K562 (cell line): ENCODE measurements around the gene ATE1. TPM values are rescaled to one million over a fixed set of nuclear protein-coding genes. Genes with fewer than 3 reads are reported as not detected.

ENCODE experiments used
- ATAC-seq: fragments of 200-7000 bp; cut with Tn5 transposase; 3 replicates; pipeline ENCODE4 v1.9.1; 2020; ENCODE audit warnings: moderate library complexity
- BruUV-seq: library from RNA; stranded (reverse); fragments of 400-500 nt; replicated peaks from 2 replicates; lab custom pipeline; 2021; lab: Mats Ljungman, UMichigan
- CTCF ChIA-PET: fragments of 300-600 bp; formaldehyde crosslinking; extraction: SDS; loops from one replicate; lab custom pipeline; 2021; ENCODE audit warnings: low intra/inter-chr PET ratio; lab: Yijun Ruan, JAX
- POLR2A ChIA-PET: fragments of 300-600, 350-650 bp; sonication (Branson Sonifier 250); formaldehyde crosslinking; extraction: SDS; loops from one replicate; lab custom pipeline; 2021; ENCODE audit warnings: antibody characterized with exemption, inconsistent platforms; lab: Yijun Ruan, JAX
- DNase-seq, 4 experiments: peaks; one replicate each; pipeline versions ENCODE4 v3.0.0 to v3.0.0-alpha.2; 2011 to 2018; ENCODE audit warnings: low spot score in 3 of 4, mixed read lengths in 3 of 4; ENCODE audit errors: extremely low read depth in 1 of 4
- FAIRE-seq: peaks from 2 replicates; lab custom pipeline; 2011; peaks lifted over from hg19 to GRCh38; lab: Jason Lieb, UNC
- H2AFZ ChIP-seq: 2 replicates; pipeline ENCODE4 v1.6.0; 2011; ENCODE audit warnings: low read depth, low read length, control low read depth, inconsistent platforms
- H3K27ac ChIP-seq: fragments of 200-600 bp; 3 replicates; pipeline ENCODE4 v1.8.0; 2011; ENCODE audit warnings: low read depth, mild to moderate bottlenecking, control low read depth, inconsistent platforms, low read length, moderate library complexity, mixed read lengths; ENCODE audit errors: extremely low read depth
- H3K27me3 ChIP-seq, 2 experiments: fragments of 300-600 bp in 1 of 2; 2 replicates in 1 of 2; 3 replicates in 1 of 2; pipeline versions ENCODE4 v1.6.0 to v1.8.0; 2011; ENCODE audit warnings: inconsistent platforms in 2 of 2, low read length in 2 of 2, mild to moderate bottlenecking in 1 of 2, mixed read lengths in 1 of 2, moderate library complexity in 1 of 2; ENCODE audit not compliant: control insufficient read depth in 2 of 2, insufficient read depth in 2 of 2
- H3K36me3 ChIP-seq: fragments of 300-600 bp; 3 replicates; pipeline ENCODE4 v1.8.0; 2011; ENCODE audit warnings: mild to moderate bottlenecking, low read length, inconsistent platforms; ENCODE audit not compliant: control insufficient read depth, insufficient read depth
- H3K4me1 ChIP-seq, 2 experiments: fragments of 200-600 bp in 1 of 2; replicated peaks in 1 of 2; 2 replicates in 1 of 2; 3 replicates in 1 of 2; pipeline versions ENCODE4 v1.5.1 to v1.8.0; 2011; ENCODE audit warnings: inconsistent platforms in 2 of 2, low read length in 2 of 2, mild to moderate bottlenecking in 1 of 2, mixed read lengths in 1 of 2, moderate library complexity in 1 of 2; ENCODE audit not compliant: control insufficient read depth in 2 of 2, insufficient read depth in 2 of 2
- H3K4me2 ChIP-seq: 2 replicates; pipeline ENCODE4 v1.6.1; 2011; ENCODE audit warnings: low read length, control low read depth, inconsistent platforms, mixed read lengths; ENCODE audit not compliant: insufficient read depth
- H3K4me3 ChIP-seq: fragments of 200-600 bp; sonication (generic), shearing (Covaris generic); 2 replicates; pipeline ENCODE4 v1.5.1; 2016; ENCODE audit warnings: control low read depth, inconsistent platforms
- H3K79me2 ChIP-seq: fragments of 200-600 bp; 3 replicates; pipeline ENCODE4 v1.8.0; 2011; ENCODE audit warnings: low read length, inconsistent platforms; ENCODE audit not compliant: control insufficient read depth, insufficient read depth
- H3K9ac ChIP-seq, 2 experiments: 2 replicates each; pipeline versions ENCODE4 v1.6.0 to v1.6.1; 2011; ENCODE audit warnings: low read depth in 2 of 2, low read length in 2 of 2, control low read depth in 1 of 2, inconsistent platforms in 1 of 2, mild to moderate bottlenecking in 1 of 2, mixed read lengths in 1 of 2; ENCODE audit not compliant: insufficient read depth in 1 of 2
- H3K9me1 ChIP-seq: one replicate; pipeline ENCODE4 v1.6.0; 2011; ENCODE audit warnings: inconsistent platforms, mild to moderate bottlenecking, low read length, moderate library complexity; ENCODE audit not compliant: control insufficient read depth, insufficient read depth
- H3K9me3 ChIP-seq: replicated peaks from 2 replicates; pipeline ENCODE4 v1.5.1; 2011; ENCODE audit warnings: low read depth, low read length, inconsistent platforms; ENCODE audit not compliant: control insufficient read depth, insufficient read depth
- H4K20me1 ChIP-seq: replicated peaks from 2 replicates; pipeline ENCODE4 v1.6.1; 2011; ENCODE audit warnings: low read length, inconsistent platforms, mixed read lengths; ENCODE audit not compliant: control insufficient read depth, insufficient read depth
- CBX8 ChIP-seq: fragments of 200-600 bp; sonication (generic); IDR thresholded peaks from 2 replicates; pipeline ENCODE4 v1.6.1; 2012; ENCODE audit warnings: borderline replicate concordance, mixed run types, low read depth, mild to moderate bottlenecking, moderate library complexity, mixed read lengths, low read length, control low read depth, inconsistent platforms; ENCODE audit not compliant: poor library complexity, severe bottlenecking; ENCODE audit errors: extremely low read depth
- CC2D1A ChIP-seq: fragments of 450-650 bp; IDR thresholded peaks from 2 replicates; pipeline ENCODE4 v1.6.1; 2017; ENCODE audit warnings: mild to moderate bottlenecking
- CREB3L1 ChIP-seq: fragments of 450-650 bp; IDR thresholded peaks from 2 replicates; pipeline ENCODE4 v1.6.1; 2014; ENCODE audit warnings: low read depth, mild to moderate bottlenecking, moderate library complexity, borderline replicate concordance
- E2F3 ChIP-seq: fragments of 250-450 bp; sonication (Bioruptor Pico); IDR thresholded peaks from 2 replicates; pipeline ENCODE4 v1.4.0; 2020; ENCODE audit warnings: mild to moderate bottlenecking
- ILK ChIP-seq: fragments of 450-650 bp; IDR thresholded peaks from 2 replicates; pipeline ENCODE4 v1.6.1; 2016; ENCODE audit warnings: missing genetic modification characterization, low read depth, mild to moderate bottlenecking, missing compliant biosample characterization, moderate library complexity, borderline replicate concordance
- NFATC3 ChIP-seq: fragments of 450-650 bp; IDR thresholded peaks from 2 replicates; pipeline ENCODE4 v1.6.1; 2017; ENCODE audit warnings: mild to moderate bottlenecking
- RHOXF2B ChIP-seq: fragments of 250-450 bp; sonication (Bioruptor Pico); conservative IDR thresholded peaks from 2 replicates; pipeline ENCODE4 v1.5.1; 2021
- SMAD3 ChIP-seq: fragments of 450-650 bp; formaldehyde crosslinking; conservative IDR thresholded peaks from 2 replicates; pipeline ENCODE4 v1.4.0; 2020; ENCODE audit warnings: mild to moderate bottlenecking
- SMARCB1 ChIP-seq: IDR thresholded peaks from 2 replicates; pipeline ENCODE4 v1.6.1; 2011; ENCODE audit warnings: improper control_type of control experiment, low read depth; ENCODE audit not compliant: insufficient read length
- SPI1 ChIP-seq: IDR thresholded peaks from 2 replicates; pipeline ENCODE4 v1.6.1; 2011; ENCODE audit warnings: low read depth, low read length, control low read depth, borderline replicate concordance
- SREBF1 ChIP-seq: fragments of 150-350 bp; IDR thresholded peaks from 2 replicates; pipeline ENCODE4 v1.6.1; 2014; ENCODE audit warnings: antibody characterized with exemption, low read depth, low read length, borderline replicate concordance
- ZNF561 ChIP-seq: fragments of 450-650 bp; formaldehyde crosslinking; conservative IDR thresholded peaks from 2 replicates; pipeline ENCODE4 v1.4.0; 2020; ENCODE audit warnings: mild to moderate bottlenecking, moderate library complexity
- ZNF717 ChIP-seq: fragments of 250-450 bp; sonication (Bioruptor Pico); IDR thresholded peaks from 2 replicates; pipeline ENCODE4 v1.5.0; 2021
- WGBS: fragments of 100-300 bp; shearing (Covaris generic); methylation state at CpG from one replicate; pipeline ENCODE4 v1.1.6; 2016; ENCODE audit warnings: low coverage, mixed read lengths; ENCODE audit not compliant: insufficient coverage; ENCODE audit errors: missing lambda C conversion rate; 5-methylcytosine and 5-hydroxymethylcytosine counted together
- in situ Hi-C: fragments of 300-500 bp; cut with MboI; formaldehyde crosslinking; loops from 4 replicates; pipeline ENCODE4 v1.15.0; 2018; ENCODE audit warnings: inconsistent platforms, mixed read lengths
- intact Hi-C: fragments of 100-400 bp; cut with micrococcal nuclease; formaldehyde crosslinking; loops from 2 replicates; pipeline ENCODE4 v1.14.2; 2022
- polyA plus RNA-seq, 8 experiments: library from polyadenylated mRNA; depleted of rRNA in 4 of 8; stranded (reverse) in 5 of 8; unstranded in 3 of 8; fragments of >200 nt; fragmentation: Nextera tagmentation in 2 of 8; fragmentation: Illumina TruSeq in 1 of 8; extraction: Ambion mirVana in 2 of 8; extraction: Trizol in 1 of 8; gene quantifications; 2 replicates each; pipeline versions ENCODE4 v1.2.1 to v1.2.3, GENCODE V29; 2011 to 2014; ENCODE audit warnings: inconsistent platforms in 1 of 8, missing spikeins in 1 of 8
- total RNA-seq, 7 experiments: library from RNA; depleted of rRNA in 6 of 7; stranded (reverse); fragments of >200 nt in 6 of 7; fragmentation: Illumina TruSeq in 2 of 7; extraction: Trizol in 2 of 7; gene quantifications; 2 replicates each; pipeline versions ENCODE4 v1.2.1 to v1.2.3, GENCODE V29; 2011 to 2021; ENCODE audit warnings: low replicate concordance in 1 of 7

Gene ATE1
- total and polyA plus RNA-seq, 9 of the 15 experiments (the other 6 are each of a cell fraction or from before 2014, with no cell fraction given) = 3.0 to 14.2 (median 8.8) TPM

DNA sequence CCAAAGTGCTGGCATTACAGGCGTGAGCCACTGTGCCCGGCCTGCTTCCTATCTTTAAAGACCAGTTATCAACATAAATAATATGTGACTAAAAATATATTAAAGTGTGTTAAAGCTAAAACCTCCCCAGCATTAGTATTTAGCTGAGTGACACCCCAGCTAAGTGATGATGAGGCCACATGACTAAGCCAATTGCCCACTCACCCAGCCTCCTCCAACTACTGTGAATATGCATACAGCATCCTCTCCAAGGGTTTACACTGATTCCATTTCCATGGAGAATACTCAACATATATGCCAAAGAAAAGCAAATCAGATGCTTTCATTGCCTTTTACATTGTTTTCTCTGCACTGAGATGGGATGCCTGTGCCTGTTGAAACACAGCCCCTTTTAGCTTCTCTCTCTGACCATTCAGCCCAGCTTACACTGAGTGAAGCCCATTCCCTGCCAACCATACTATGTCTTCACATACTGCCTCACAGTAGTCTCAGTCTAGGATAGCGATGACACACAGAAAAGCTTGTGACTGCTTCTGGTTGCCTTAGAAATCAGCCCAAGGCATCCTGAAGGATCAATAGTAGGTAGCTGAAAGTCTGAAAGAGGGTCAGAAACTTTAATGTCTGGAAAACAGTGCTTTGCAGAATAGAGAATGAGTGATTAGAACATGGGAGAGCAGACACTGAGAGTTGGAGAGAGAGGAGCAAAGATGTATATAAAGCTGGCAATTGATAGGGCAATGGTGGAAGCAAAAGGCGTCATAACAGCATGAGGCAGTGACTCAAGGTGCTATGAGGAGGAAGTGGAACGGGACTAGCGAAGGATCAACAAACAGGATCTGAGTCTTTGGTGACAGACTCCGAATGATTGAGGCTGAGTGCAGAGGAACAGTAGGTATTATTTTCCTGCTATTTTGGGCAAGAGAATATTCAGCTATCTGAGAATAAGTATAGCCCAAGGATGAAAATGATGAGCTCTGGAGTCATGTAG is 19.8 kb upstream of the ATE1 start:
- Histone ChIP-seq H3K79me2 (no peaks in the 10 kb centered on the region), H3K27me3 (no peaks in the 10 kb centered on the region; a peak in 1 of 5 replicates), H2AFZ (no peak overlapping the region), H3K4me3 (no peak overlapping the region), H3K9me1 (no peaks in the 10 kb centered on the region), H3K9ac (no peak overlapping the region), H3K27ac (no peak overlapping the region), H3K4me2 (no peak overlapping the region), H3K9me3 (no peaks in the 10 kb centered on the region), H4K20me1 (no peaks in the 10 kb centered on the region), H3K4me1 (no peaks in the 10 kb centered on the region), H3K36me3 (no peaks in the 10 kb centered on the region)
- 3% methylated on average over 7 of the region's 7 CpGs for WGBS
- TF ChIP-seq SMARCB1 = no peak
- peak; percentile 39; the same call in 1 of the 2 replicates for TF ChIP-seq SPI1
- no peak for FAIRE-seq
- BruUV-seq = no TSS peak
- ChIA-PET CTCF (no interaction called here), POLR2A (interaction anchor here (0.5 to 0.9 kb wide), 2 partner anchors 170 to 1163 kb away, joined by 3 read pairs; no protein-coding TSS in a partner anchor)
- no peak for ATAC-seq
- in situ Hi-C loops = no loop called here
- no peak for DNase-seq
- intact Hi-C loops = no loop called here

DNA sequence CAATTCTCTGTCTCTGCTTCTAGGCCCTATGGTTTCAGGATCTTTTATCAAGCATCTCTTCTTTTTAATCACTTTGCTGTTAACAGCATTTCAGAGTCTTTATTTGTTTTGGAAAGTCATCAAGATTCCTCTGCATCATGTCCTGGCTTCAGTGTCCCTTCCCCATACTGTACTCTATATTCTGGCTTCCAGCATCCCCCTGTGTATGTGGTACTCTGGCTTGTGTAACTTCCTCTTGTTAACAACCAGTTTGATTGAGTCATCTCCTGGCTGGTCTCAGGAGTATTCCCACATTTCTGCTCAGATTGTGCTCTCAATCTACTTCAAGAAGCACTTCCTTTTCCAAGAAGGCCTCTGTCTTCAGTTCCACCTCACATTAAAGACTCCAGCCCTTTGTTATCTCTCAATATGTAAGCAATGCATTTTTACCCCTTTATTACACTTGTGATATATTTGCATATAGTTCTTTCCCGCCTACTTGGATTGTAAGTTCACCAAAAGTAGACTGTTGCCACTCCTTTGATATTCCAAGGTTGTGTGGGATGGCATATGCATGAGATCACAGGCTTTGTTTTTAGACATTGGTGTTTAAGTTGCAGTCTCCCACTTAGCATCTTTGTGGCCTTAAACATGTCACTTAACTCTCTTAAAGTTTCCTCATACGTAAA is 15.1 kb upstream of the ATE1 start:
- ATAC-seq = no peak
- no peaks in the 10 kb centered on the region for H4K20me1 ChIP-seq
- CTCF ChIA-PET = no interaction called here
- H3K79me2 ChIP-seq = no peaks in the 10 kb centered on the region
- no peak overlapping the region for H3K27ac ChIP-seq
- FAIRE-seq = no peak
- intact Hi-C loops (no loop called here), in situ Hi-C loops (no loop called here)
- no TSS peak for BruUV-seq
- no peaks in the 10 kb centered on the region for H3K9me3 ChIP-seq
- DNase-seq = no peak
- POLR2A ChIA-PET = no interaction called here
- no peaks in the 10 kb centered on the region for H3K4me1 ChIP-seq
- WGBS = 25% methylated on average over 2 of the region's 2 CpGs
- no peak overlapping the region for H3K4me2 ChIP-seq
- H3K27me3 ChIP-seq = no peaks in the 10 kb centered on the region; a peak in 1 of 5 replicates
- no peaks in the 10 kb centered on the region for H3K36me3 ChIP-seq
- no peak overlapping the region for H2AFZ ChIP-seq
- H3K4me3 ChIP-seq = no peak overlapping the region
- H3K9me1 ChIP-seq = no peaks in the 10 kb centered on the region
- no peak overlapping the region for H3K9ac ChIP-seq
- no peak for TF ChIP-seq RHOXF2B (CRISPR knock-in tag)
- no peak for TF ChIP-seq CREB3L1
- TF ChIP-seq CC2D1A = no peak
- TF ChIP-seq ZNF717 = no peak
- TF ChIP-seq ZNF561 (CRISPR knock-in tag) = no peak
- TF ChIP-seq SMAD3 (CRISPR knock-in tag) = no peak
- TF ChIP-seq ILK (tag) = no peak
- no peak for TF ChIP-seq SREBF1
- no peak for TF ChIP-seq E2F3 (CRISPR knock-in tag)
- TF ChIP-seq CBX8 = no peak
- no peak for TF ChIP-seq NFATC3
